Neural progenitor cell (in vitro differentiated cells): ENCODE results near the gene OR2Y1.

ENCODE experiments used
- EZH2 ChIP-seq: fragments of 200-600 bp; sonication (generic); IDR thresholded peaks from 2 replicates; pipeline ENCODE4 v1.6.1; 2017; ENCODE audit warnings: antibody characterized with exemption, mild to moderate bottlenecking, moderate library complexity
- EZH2phosphoT487 ChIP-seq: fragments of 200-600 bp; sonication (generic); IDR thresholded peaks from 2 replicates; pipeline ENCODE4 v1.6.1; 2017; ENCODE audit warnings: antibody characterized with exemption
- TF ChIP-seq, protein P1 (sequence below): fragments of 200-600 bp; sonication (generic); IDR thresholded peaks from 2 replicates; pipeline ENCODE4 v1.5.1; 2017; ENCODE audit warnings: antibody characterized with exemption, mild to moderate bottlenecking

DNA sequence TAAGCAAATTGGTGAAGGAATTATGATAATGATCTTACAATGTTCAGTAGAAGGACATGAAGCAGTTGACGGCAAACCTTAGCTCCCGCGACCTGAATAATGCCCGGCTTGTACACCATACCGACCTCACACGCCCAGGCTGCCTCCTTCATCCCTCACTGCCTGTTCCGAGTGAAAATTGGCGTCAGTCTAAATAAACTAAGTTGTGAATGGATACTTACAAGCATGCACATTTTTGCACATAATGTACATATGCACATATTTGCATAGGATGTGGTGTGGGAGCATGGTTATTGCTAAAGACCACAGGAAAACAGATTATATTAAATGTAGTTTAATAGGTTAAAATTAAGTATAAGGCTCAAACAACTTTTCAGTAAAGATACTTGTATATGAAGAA, 14.9 kb downstream of the OR2Y1 start:
- TF ChIP-seq, protein P1, sequence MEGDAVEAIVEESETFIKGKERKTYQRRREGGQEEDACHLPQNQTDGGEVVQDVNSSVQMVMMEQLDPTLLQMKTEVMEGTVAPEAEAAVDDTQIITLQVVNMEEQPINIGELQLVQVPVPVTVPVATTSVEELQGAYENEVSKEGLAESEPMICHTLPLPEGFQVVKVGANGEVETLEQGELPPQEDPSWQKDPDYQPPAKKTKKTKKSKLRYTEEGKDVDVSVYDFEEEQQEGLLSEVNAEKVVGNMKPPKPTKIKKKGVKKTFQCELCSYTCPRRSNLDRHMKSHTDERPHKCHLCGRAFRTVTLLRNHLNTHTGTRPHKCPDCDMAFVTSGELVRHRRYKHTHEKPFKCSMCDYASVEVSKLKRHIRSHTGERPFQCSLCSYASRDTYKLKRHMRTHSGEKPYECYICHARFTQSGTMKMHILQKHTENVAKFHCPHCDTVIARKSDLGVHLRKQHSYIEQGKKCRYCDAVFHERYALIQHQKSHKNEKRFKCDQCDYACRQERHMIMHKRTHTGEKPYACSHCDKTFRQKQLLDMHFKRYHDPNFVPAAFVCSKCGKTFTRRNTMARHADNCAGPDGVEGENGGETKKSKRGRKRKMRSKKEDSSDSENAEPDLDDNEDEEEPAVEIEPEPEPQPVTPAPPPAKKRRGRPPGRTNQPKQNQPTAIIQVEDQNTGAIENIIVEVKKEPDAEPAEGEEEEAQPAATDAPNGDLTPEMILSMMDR, result no peak
- TF ChIP-seq EZH2 (no peak), EZH2phosphoT487 (no peak)
